Erythroblast (primary cell): Measurements from ENCODE around the gene OSM.

Experiments used
- GATA1 ChIP-seq: IDR thresholded peaks from 2 replicates; pipeline ENCODE4 v1.6.1; 2011; ENCODE audit warnings: low read depth, mild to moderate bottlenecking, control low read depth, low read length, moderate library complexity
- POLR2A ChIP-seq: IDR thresholded peaks from 2 replicates; pipeline ENCODE4 v1.6.1; 2011; ENCODE audit warnings: mild to moderate bottlenecking, low read length

DNA sequence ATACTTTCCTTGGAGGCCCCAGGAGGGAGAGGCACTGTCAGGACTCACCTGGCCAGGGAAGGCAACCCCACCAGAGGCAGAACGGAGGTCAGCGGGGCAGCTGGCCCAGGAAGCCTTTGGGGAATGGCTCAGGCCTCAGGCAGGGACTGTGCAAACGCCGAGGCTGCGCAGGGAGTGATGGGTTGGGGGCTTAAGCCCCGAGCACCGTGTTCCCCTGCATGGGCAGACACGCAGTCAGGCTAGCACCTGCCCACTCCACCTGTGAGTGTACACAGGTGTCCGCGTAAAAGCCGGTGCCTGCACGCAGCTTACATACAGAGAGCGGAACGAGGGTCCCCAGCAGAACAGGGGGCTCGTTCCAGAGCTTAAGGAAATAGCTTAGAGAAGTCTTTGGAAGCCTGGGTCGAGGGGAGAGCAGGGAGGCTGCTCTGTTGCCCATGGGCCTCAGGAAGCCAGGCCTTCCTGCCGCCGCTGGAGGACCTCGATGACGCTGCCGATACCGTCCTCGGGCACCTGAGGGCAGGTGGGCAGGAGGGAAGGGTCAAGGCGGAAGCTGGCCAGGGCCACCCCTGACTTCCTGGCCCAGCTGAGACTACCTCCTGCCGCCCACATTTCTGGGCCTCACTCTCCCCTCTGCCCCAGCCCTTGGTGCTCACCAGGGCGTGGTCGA lies 18.7 kb upstream of the OSM start:
- TF ChIP-seq POLR2A (no peak), GATA1 (no peak)
